Fibroblast of skin of abdomen (primary cell): Measurements from ENCODE around the gene PWWP2B.

Source experiments
- DNase-seq: peaks from one replicate; pipeline ENCODE4 v3.0.0-alpha.2; 2013

Gene PWWP2B

GRCh38 chr10:132460691-132461090 lies 63.7 kb downstream of the PWWP2B start:
- no peak for DNase-seq

GRCh38 chr10:132461103-132461682 lies 64.2 kb downstream of the PWWP2B start:
- DNase-seq, result no peak

- no peak for DNase-seq
Measured at GRCh38 chr10:132461683-132462231, 64.8 kb downstream of the PWWP2B start.

GRCh38 chr10:132462463-132463332 lies 65.7 kb downstream of the PWWP2B start:
- no peak for DNase-seq

DNA sequence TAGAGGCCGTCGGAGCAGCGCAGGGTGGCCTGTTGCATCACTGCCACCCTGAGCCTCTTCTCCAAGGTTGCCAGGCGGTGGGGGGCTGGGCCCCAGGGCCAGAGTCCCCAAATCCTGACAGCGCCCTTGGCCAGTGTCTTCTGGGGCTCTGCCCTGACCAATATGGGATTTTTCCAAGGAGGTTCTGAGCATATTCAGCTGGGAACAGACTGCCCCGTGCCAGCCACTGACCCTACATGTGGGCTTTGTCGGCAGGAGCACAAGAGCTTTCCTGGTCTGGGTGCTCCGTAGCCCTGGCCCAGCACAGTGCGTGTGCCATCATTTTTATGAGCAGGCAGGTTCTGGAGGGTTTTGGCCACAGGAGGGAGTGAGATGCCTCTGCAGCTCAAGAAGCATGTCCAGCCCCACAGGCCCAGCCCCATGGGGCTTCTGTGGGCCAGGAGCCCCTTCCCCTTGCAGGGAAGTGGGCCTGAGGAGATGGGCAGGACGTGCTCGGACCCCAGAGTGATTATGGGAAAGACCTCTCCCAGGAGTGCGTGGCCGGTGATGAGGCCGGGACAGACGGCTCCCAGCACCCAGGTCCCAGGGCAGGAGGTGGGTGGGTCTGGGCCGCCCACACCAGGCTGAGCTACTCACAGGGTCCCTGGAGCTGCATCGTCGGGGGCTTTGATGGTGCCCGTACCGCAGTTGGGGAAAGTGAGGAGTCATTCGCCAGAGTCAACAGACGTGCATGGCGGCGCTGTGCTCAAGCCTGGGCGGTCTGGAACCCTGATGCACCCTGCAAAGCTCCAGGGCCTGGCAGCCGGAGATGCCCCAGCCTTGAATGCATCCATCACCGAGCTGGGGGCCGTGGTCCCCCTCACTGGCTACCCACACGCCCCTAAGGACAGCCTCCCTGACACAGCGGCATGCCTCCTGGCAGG lies 66.6 kb downstream of the PWWP2B start:
- no peak for DNase-seq

- DNase-seq, result no peak
Measured at GRCh38 chr10:132464256-132465192, 67.5 kb downstream of the PWWP2B start.

GRCh38 chr10:132465193-132465888 lies 68.3 kb downstream of the PWWP2B start:
- DNase-seq, result no peak

DNA sequence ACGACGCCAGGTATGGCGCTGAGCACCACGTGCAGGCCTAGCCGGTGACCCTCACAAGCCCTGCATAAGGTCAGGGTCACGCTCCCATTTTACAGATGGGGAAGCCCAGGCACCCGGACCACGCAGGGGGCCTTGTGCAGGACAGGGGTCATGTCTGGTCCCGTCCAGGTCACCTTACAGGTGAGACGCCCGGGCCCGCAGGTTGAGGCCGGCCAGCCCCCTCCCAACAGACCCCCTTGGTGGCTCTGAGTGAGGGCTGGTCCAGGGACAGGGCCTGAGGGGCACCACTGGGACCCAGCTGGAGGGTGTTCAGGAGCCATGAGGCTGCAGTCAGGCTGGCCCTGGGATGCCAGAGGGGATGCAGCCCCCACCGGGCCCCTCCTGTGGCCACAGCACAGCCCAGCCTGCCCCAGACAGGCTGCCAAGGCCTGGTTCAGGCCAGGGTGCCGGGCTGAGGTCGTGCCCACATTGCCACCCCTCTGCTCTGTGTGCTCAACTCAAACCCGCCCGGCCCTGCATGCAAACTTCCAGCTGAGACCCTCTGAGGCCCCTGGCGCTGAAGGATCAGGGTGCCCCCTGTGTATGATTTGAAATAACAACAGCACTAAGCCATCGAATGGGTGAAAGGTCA lies 69.0 kb downstream of the PWWP2B start:
- no peak for DNase-seq

DNA sequence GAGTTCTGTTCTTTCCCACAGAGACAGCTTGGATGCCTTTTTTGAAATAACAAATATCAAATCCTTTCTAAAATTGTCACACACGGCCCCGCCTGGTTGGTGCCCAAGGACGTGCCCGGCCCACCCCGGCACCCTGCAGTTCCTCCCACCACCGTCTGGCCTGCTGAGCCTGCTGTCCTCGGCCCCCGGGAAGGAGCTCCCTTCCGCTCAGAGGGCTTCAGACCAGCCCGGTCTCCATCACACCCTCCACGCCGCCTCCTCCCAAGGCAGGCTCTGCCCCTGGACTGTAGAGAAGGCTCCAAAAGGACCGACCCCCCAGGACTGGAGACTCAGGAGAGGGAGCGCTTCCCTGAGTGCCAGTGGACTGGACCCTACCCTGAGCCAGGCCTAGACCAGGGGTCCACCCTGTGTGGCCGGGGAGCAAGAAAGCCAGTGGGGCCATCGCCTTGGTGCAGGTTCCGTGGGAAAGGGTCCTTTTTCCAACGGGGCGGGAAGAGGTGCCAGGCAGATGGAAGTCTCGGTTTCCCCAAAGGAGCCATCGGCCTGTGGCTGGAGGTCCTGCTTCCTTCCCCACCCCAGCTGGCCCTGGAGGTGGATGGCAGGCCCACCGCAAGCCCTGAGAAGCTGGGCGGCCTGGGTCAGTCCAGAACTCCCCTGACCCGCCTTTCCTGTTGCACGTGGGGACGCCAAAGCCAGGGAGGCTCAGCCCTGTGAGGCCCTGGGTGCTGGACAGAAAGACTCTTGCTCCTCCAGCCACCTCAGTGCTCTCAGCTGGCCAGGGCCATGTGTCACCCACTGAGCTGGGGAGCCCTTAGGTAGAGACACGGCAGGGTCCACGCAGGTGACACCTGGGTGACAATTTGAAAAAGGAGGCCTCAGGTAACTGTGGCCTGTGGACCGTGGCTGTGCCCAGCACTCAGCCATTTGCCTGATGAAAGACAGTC lies 69.8 kb downstream of the PWWP2B start:
- DNase-seq, result no peak
